HG02798 (cell line): ENCODE results near the gene ARMC2.
"Not testable (repeated sequence)": the region's sequence is repeated elsewhere in the genome, so short reads cannot be mapped to it uniquely, and the experiment has no call there.

Source experiments
- ATAC-seq: cut with Tn5 transposase; IDR thresholded peaks from one replicate; pipeline ENCODE4 v1.9.1; 2021; ENCODE audit warnings: mild to moderate bottlenecking; ENCODE audit not compliant: unreplicated experiment, poor library complexity

ARMC2 gene

DNA sequence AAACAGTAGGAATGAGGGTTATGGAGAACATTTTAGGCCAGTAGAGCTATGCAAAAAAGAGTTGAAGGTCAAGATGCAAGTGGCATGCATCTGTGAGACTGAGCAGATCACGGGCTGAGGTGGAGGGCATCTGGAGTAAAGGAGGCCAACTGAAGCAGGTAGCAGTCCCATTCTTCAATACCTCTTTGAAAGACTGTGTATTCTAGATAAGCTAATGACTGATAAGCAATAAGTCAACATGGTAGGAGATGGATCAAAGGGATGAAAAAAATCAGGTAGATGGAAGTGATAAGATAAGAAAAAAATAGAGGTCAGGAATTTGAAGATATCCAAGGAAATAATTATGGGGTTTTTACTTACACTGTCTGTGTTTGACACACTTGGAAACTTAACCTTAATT, 55.6 kb downstream of the ARMC2 start:
- no peak for ATAC-seq

DNA sequence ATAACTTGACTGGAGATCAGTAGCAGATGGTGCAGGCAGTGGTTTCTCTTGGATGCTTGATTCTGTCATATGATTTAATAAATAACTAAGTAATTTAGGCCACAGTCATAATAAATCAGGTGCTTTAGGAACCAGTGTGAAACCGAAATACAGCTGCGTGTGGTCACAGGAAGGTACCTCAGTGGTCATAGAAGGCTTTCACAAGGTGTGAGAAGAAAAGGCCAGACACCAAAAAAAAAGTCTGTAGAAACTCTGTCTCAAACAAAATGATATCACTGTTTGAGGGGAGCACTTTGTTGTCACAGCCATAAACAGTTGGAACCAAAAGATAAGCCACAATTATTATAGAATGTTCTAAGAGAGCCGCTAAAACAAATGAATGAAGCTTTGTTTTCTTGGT, 56.5 kb downstream of the ARMC2 start:
- peak; percentile 99 for ATAC-seq

DNA sequence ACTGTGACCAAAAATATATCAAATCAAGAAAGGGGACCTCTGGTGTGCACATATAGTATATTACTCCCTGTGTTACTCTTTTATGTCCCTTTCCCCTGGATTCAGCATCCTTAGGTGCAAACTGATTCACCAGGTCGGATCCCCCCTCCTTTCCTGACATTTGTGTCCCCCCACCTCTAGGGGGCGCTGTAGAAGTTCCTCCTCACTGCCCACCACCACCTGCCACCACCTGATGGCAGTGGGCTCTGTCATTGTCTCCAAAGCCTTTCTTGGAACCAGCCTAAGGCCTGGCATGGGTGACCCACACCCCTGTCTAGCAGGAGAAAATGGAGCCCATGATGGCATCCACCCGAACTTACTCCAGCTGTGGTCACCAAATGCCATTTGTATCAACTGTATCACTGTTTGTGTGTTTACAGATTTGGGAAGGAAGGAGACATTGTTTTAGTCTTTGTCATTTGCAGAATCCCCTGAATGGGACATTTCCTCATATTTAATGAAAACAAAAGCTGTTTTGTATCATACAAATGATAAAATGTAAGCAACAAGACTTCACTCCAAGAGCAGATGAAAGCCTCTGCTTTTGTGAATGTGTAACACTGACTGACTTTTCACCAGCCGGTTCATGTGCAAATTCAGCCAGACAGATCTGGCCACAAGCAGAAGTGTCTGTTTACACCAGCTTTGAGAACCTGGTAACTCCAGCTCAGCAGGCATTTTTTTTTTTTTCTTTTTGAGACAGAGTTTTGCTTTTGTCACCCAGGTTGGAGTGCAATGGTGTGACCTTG, 66.2 kb downstream of the ARMC2 start:
- no peak for ATAC-seq

DNA sequence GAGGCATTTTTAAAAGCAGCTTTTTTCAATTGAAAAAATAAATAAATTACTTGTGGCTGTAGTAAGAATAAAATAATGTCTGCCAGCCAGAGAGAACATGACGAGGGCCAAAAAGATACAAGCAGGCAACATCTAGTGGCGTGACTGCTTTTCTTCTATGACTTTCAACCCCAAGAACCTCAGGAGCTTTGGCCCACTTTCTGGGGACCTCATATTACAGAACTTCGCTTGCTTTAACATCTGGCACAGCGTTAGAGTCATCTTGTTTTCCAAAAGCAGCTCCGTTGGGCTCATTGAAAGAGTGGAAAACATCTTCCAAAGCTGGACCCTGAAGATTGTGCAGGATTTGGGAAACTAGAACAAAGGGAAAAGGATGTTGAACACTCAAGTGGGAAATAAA, 67.0 kb downstream of the ARMC2 start:
- ATAC-seq = no peak

DNA sequence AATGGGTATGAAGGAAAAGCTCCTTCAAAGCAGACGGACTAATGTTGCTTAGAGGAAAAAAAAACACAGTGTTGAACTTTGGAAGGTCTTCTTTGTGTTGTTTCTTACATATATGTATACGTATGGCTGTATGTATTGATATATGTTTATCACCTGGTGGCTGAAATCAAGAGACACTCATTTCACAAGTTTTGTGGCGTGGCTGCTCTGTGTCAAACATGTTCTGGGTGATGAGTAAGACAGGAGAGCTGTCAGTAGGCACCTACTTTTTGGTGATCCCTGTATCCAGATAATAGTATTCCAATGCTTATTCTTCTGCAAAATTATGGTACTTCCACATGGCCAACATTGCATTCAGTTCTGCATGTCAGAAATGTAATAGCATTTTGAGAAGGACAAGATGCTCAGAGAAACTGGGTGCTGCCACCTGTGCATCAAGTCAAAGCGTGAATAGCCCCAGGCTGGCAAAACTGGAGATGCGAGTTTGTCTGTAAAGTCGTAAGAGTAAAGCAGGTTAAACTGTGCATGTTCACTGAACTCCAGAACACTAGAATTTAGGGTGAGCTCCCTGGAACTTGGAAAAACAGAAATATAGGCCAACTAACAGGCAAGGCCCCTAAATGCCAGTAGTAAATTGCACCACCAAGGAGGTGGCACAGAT, 67.9 kb downstream of the ARMC2 start:
- no peak for ATAC-seq

DNA sequence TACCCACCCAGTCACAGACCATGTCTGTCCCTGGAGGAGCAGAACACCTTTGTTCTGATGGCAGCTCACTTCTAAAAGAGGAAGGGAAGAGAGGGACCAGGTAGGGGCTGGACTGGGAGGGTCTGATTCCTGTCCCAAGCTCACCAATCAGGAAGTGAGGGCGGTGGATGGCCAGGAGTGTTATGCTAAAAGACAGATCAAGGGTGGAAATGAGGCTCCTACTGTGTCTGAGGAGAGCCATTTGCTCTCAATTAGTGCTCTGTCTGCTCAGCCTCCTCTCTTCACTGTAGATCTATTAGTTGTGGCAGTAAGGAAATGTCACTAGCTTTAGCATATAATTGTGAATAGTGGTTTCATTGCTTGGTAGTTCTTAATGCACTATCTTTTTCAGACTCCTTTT, 72.5 kb downstream of the ARMC2 start:
- no peak for ATAC-seq

DNA sequence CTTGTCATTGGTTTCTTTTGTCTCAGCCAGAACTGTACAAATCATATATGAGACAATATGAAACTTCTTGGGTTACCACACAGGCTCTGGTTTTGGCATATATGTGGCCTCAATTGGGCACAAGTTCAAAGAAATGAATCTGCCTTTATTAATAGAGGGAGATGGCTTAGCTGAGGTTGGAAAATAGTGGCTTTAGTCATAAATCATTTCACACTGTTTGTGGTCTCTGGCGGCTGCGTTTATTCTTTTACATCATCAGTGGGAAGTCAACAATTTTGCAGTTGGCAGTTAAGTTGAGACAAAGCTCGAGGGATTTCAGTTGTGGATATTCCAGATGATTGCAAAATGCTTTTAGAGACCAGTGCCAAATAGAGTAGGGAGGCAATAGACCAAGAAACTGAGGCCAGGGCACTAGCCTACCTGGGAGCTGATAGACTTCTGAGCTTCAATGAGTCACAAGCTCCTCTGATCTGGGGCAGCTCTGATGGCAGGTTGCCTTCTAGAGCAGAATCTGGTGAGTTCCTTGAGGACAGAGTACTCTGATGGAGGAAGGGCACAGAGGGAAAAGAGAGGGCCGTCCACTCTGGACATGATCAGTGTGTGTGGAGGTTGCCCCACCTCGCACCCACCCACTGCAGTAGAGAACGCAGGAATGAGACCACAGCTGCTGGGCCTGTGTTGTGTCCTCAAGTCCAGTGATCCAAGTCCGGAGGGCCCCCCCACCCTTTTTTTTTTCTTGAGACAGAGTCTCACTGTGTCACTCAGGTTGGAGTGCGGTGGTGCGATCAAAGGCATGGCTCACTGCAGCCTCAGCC, 73.5 kb downstream of the ARMC2 start:
- no peak for ATAC-seq

DNA sequence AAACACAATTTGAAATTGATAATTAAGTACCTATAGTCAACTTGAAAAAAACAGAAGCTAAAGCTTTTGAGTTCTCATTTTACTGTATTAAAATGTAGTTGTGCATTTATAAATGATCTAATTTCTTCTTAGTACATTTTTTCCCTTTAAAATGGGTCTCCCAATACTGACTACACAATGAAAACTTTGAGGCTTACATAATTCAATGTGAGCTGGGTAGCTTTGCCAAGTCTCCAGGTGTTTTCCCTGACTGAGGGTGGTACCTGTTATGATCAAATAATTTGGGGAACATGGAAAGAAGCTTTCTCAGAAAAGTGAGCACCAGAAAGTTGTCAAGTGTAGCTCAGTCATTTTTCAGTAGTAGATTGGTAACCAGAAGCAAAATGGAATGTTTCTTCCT, 74.3 kb downstream of the ARMC2 start:
- ATAC-seq = no peak

DNA sequence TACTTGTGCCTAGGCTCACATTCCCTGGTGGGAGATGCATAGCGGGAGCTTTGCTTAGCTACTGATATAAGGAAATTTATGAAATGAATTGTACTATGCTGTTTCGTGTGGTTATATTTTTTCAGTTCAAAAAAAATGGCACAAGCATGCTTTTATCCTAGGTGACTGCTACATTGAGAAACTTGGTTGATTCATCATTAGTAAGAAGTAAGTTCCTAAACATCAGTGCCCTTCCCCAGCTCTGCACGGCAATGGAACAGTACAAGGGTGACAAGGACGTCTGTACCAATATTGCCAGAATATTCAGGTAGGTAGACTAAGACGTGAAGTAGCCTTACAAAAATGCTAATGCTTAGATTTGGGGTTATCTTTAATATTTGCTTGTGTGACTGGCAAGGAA, 79.7 kb downstream of the ARMC2 start:
- ATAC-seq = no peak

DNA sequence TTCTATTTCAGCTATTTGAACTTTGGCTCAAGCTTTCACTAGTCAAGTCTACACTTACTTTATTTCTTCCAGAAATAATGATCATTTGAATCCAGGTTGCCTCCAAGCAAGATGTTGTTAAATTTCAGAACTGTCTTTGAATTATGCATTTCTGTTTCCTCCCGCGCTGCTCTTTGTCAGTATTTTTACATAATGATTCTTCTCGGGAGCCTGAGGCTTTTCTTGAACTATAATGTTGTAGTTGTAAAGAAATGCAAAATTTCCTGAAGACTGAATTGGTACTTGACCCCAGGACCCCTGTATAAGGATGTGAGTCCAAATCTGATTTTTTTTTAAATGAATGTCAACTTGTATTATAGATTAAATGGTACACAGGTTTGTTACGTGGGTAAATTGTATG, 80.4 kb downstream of the ARMC2 start:
- ATAC-seq = no peak

DNA sequence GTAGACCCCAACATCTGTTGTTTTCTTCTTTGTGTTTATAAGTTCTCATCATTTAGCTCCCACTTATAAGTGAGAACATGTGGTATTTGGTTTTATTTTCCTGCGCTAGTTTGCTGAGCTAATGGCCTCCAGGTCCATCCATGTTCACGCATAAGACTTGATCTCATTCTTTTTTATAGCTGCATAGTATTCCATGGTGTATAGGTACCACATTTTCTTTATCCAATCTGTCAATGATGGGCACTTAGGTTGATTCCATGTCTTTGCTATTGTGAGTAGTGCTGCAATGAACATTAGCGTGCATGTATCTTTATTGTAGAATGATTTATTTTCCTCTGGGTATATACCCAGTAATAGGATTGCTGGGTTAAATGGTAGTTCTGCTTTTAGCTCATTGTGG, 82.9 kb downstream of the ARMC2 start:
- ATAC-seq = not testable (repeated sequence)

DNA sequence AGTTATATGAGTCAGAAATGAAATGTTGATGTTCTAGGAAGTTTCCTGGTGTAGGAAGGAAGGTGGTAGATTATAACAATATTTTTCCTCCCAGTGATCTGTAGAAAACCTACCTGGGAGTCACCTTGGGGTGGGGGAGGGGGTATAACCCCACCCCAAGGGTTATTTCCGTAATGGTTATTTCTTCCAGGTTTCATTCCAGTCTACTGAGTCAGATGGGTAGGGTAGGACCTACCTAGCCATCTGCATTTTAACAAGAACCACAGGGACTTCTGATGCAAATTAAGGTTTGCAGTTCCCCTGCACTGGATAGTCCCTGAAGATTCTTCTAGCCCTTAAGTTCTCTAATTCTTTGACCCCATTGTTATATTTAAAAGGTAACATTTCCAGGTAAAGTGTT, 88.9 kb downstream of the ARMC2 start:
- ATAC-seq = no peak

DNA sequence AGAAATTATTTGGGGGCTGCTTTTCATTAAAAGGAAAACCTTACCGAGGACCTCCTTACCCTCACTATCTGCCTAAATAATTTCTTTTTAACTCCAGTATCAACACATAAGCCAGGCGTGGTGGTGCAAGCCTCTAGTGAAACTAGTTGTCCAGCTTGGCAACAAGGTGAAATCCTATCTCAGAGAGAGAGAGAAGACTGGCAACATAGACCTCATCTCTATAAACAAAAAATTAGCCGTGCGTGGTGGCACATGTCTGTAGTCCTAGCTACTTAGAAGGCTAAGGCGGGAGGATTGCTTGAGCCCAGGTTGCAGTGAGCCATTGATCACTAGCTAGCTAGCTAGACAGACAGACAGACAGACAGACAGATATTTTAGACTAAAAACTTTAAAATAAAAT, 92.5 kb downstream of the ARMC2 start:
- no peak for ATAC-seq

DNA sequence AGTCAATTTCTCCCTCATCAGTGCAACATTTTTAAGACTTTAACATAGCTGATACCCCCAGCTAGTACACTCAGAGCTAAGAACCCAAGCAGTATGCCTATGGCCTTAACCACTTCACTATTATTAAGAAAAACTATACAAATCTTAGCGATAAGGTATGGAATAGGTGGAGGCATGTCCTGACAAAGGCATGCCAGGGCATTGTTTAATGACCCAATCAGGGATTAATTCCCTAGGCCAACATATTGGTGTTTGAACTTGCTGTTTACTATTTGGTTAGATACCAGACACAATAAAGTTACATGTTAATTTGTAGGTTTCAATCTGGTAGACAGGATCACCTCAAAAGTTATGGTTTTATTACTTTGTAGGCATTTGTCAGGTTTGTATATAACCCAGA, 93.1 kb downstream of the ARMC2 start:
- ATAC-seq = no peak

DNA sequence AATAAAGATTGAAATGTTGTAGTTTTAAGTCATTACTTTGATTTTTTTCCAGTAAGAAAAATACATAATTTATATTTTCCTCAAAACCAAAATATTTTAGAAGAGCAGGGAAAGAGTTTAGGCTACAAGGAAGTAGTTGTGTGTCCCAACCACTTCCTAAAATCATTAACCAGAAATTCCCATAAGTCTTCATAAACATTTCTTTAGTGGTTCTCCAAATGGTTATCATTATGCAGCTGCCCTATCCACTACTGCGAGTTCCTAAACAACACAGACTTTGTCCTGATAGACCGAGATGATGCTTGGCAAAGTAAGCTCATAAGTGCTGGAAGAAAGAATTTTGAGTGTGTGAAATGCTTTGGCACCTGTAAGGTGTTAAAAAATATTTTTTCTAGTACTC, 93.6 kb downstream of the ARMC2 start:
- no peak for ATAC-seq

DNA sequence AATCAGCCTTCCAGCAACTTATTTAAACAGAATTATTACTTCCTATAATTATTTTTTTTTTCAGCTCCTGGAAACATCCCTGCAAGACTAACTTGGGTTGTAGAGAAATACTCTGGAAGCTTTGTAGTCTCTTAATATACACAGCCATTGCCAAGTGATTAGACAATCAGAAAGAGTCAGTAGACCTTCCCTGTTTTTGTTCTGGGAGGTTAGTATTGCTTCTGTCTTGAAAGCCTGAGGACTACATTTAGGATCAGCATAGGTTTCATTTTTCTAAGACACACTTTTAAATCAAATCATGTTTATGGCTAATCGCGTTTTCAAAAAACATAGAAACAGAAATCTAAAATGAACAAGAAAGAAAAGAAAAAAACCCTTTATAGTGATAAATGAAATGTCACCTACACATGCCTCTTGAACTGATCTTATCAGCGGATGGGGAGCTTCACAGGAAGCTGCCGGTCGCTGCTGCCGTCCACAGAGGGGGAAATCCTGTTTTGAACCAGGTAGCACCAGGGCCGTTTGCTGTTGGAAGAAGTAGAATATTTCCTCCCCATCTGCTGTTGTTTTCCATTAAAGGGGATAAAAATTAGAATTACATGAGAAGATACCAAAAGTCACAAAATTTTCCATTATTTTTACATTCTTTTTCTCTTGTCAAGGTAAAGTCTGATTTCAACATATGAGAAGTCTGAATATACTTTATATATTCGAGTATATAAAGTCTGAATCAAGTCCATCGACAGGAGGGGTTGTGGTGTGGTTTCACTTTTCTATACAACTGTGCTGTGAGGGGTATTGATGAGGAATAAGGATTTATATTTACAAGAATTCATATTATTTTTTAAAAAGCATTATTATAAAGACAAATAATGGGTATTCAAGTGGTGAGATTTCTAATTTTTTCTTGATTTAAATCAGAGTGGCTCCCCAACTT, 94.6 kb downstream of the ARMC2 start:
- ATAC-seq = no peak

DNA sequence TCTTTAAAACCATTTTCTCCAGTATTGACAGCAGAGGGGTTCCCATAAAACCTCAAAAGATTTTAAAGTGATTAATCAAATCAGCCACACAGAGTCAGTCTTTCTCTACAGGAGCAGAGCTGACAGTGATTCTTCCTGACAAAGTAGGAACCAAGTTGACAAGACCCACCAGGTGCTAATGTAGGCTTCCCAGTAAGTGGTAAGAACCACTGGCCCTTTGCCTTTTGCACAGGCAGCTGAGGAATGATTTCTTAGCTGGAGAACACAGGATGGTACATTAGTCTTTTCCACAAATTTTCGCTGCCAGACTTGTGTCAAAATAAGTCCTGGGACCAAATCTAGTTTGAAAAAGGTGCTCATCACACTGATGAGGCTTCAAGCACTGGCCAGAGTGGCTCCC, 95.8 kb downstream of the ARMC2 start:
- ATAC-seq = no peak

DNA sequence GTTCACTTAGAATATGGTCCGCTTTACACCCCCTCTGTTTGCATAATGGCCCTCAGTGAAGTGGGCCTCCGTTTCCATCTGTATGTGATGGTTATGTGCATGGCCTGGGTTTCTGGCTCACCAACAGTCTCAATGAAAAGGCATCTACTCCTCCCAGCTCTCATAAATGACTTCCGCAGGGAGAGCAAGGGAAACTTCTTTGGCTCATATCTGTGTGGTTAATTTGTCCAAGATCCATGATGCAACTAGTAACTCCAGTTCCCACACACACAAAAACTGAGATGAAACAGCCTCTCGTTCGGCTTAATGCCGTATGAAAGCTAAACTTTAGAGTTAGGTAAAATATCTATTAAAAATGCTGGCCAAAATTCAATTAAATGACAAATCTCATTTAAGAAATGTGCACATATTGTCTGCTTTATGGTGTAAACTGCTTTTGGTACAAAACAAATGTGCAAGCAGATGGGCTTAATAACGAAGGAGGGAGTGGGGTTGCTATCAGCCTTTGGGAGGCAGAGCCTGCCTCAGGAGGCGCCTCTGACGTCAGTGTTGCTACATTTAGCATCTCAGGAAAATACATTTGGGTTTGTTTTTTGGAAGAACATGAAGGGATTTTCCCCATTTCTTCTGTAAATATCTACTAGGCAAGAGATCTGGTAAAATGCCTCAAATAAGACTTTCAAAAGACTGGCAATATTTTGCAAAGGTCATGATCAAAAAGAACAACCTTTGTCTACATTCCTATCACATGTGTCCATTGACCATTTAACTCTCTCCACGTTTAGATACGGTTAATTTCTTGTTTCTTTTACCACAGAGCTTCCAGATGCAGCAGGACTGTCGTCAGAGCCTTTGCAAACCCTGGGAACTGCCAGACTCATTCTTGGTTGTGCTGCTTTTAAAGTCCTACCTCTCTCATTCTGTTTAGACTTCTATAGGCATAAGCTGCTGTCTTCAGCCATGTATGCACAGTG, 96.8 kb downstream of the ARMC2 start:
- no peak for ATAC-seq

DNA sequence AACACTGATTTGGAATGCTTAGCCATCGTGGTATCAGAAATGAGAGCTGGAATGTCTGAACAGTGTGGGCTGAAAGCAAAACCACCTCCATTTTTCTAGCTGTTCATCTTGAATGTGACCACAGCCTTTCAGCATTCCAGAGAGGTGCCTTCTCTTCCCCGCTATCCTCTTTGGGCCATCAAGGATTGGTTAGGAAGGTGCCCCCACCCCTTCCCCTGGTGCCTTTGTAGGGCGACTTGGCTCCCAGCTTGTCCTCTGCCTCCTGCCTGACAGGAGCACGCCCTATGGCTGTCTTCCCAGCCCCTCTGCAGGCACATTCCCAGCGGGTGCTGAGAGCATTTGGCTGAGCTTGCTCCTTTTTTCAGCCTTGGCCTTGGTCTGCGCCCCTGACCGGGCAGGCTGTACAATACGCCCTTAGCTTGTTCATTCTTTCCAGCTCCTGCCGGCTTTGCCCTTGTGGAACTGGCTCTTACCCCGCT, 97.5 kb downstream of the ARMC2 start:
- ATAC-seq = no peak
